GM12878 (cell line): Measurements from ENCODE around the gene THADA.
"Not testable (repeated sequence)": the region's sequence is repeated elsewhere in the genome, so short reads cannot be mapped to it uniquely, and the experiment has no call there.

Experiments used
- ATF2 ChIP-seq: IDR thresholded peaks from 2 replicates; pipeline ENCODE4 v1.6.1; 2012; ENCODE audit warnings: low read length, inconsistent platforms
- ATF7 ChIP-seq: fragments of 450-650 bp; IDR thresholded peaks from 2 replicates; pipeline ENCODE4 v1.6.1; 2016; ENCODE audit warnings: low read depth, mild to moderate bottlenecking
- CHD2 ChIP-seq: IDR thresholded peaks from 2 replicates; pipeline ENCODE4 v1.6.1; 2011; ENCODE audit warnings: low read depth, low read length, improper control_type of control experiment, borderline replicate concordance
- CTCF ChIP-seq, 3 experiments: IDR thresholded peaks in 2 of 3; conservative IDR thresholded peaks in 1 of 3; 2 replicates each; pipeline ENCODE4 v1.5.1; 2011; ENCODE audit warnings: low read depth in 3 of 3, low read length in 3 of 3, mild to moderate bottlenecking in 3 of 3, control low read depth in 2 of 3, moderate library complexity in 2 of 3, inconsistent platforms in 1 of 3, mixed read lengths in 1 of 3; ENCODE audit not compliant: control insufficient read depth in 2 of 3, insufficient read depth in 1 of 3; ENCODE audit errors: extremely low read depth in 1 of 3
- E2F8 ChIP-seq: fragments of 450-650 bp; IDR thresholded peaks from 2 replicates; pipeline ENCODE4 v1.6.1; 2018; ENCODE audit warnings: mild to moderate bottlenecking, low read depth, moderate library complexity; ENCODE audit not compliant: partially characterized antibody
- EZH2 ChIP-seq: IDR thresholded peaks from 2 replicates; pipeline ENCODE4 v1.6.1; 2012; ENCODE audit warnings: low read depth, mild to moderate bottlenecking, control low read depth, inconsistent platforms, low read length, borderline replicate concordance; ENCODE audit not compliant: control insufficient read depth
- FOXM1 ChIP-seq: IDR thresholded peaks from 2 replicates; pipeline ENCODE4 v1.6.1; 2012; ENCODE audit warnings: low read depth, mild to moderate bottlenecking, inconsistent platforms, low read length, moderate library complexity
- POLR2A ChIP-seq: IDR thresholded peaks from 2 replicates; pipeline ENCODE4 v1.6.1; 2011; ENCODE audit warnings: low read depth, mild to moderate bottlenecking, low read length
- REST ChIP-seq: IDR thresholded peaks from 2 replicates; pipeline ENCODE4 v1.6.1; 2012; ENCODE audit warnings: mild to moderate bottlenecking, low read depth, low read length
- SIN3A ChIP-seq: IDR thresholded peaks from 2 replicates; pipeline ENCODE4 v1.6.1; 2012; ENCODE audit warnings: low read depth, low read length, improper control_type of control experiment
- SRF ChIP-seq, 2 experiments: IDR thresholded peaks; 2 replicates each; pipeline ENCODE4 v1.6.1; 2011; ENCODE audit warnings: low read depth in 2 of 2, low read length in 2 of 2, mild to moderate bottlenecking in 1 of 2, moderate library complexity in 1 of 2
- YBX1 ChIP-seq: fragments of 450-650 bp; IDR thresholded peaks from 2 replicates; pipeline ENCODE4 v1.6.1; 2016; ENCODE audit warnings: antibody characterized with exemption
- ZNF217 ChIP-seq: fragments of 450-650 bp; IDR thresholded peaks from 2 replicates; pipeline ENCODE4 v1.6.1; 2017; ENCODE audit warnings: antibody characterized with exemption, mild to moderate bottlenecking

GRCh38 chr2:43297740-43298139, 298.1 kb downstream of the THADA start:
- not testable (repeated sequence) for TF ChIP-seq POLR2A; CTCF (IDR thresholded peaks at IDR 0.05 in 2 of 3, conservative IDR thresholded peaks at IDR 0.05 in 1 of 3; ENCODE audit: control insufficient read depth in 2 of 3, extremely low read depth in 1 of 3, insufficient read depth in 1 of 3, low read depth in 3 of 3, low read length in 3 of 3); YBX1; ATF7; CHD2; E2F8; ATF2; SIN3A; EZH2; FOXM1; REST; SRF (IDR thresholded peaks at IDR 0.05; ENCODE audit: low read depth in 2 of 2, low read length in 2 of 2); ZNF217
